IPS-NIHi11 (cell line): ENCODE measurements around the gene TJP1.

Experiments used
- DNase-seq: peaks from one replicate; pipeline ENCODE4 v3.0.0; 2012; ENCODE audit warnings: mixed read lengths, low spot score

The TJP1 gene

DNA sequence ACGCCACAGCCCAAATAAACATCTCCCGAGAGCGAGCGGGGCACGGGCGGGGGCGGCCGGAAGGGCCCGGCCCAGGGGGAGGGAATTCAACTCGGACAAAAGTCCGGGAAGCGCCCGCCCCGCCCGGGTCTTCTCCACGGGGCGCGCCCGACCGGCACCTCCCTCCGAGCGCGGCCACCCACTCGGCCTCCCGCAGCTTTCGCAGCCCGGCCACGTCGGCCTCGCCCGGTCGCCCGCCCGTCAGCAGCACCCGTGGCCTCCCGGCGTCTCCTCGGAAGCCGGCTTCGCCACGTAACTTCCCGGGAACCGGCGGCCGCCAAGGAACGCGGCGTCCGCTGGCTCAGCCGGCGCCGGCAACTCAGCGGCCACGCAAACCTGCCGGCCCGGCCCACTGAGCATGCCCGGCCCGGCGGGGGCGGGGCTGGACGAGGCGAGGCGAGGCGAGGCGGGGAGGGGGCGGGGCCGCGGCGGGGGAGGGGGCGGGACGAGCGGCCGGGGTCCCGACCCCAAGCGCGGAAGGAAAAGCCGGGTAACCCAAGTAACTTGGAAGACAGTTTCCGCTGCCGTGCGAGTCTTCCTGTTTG, at the start of gene TJP1:
TSS of gene TJP1 (minus strand) at position 369 of the 584 bp plus-strand sequence. CDS start 440 bp downstream, outside the sequence.
- DNase-seq, result peak; percentile 93

GRCh38 chr15:29871401-29871800, 49.1 kb upstream of the TJP1 start:
- no peak for DNase-seq

GRCh38 chr15:29870495-29871151, 48.4 kb upstream of the TJP1 start:
- no peak for DNase-seq

DNA sequence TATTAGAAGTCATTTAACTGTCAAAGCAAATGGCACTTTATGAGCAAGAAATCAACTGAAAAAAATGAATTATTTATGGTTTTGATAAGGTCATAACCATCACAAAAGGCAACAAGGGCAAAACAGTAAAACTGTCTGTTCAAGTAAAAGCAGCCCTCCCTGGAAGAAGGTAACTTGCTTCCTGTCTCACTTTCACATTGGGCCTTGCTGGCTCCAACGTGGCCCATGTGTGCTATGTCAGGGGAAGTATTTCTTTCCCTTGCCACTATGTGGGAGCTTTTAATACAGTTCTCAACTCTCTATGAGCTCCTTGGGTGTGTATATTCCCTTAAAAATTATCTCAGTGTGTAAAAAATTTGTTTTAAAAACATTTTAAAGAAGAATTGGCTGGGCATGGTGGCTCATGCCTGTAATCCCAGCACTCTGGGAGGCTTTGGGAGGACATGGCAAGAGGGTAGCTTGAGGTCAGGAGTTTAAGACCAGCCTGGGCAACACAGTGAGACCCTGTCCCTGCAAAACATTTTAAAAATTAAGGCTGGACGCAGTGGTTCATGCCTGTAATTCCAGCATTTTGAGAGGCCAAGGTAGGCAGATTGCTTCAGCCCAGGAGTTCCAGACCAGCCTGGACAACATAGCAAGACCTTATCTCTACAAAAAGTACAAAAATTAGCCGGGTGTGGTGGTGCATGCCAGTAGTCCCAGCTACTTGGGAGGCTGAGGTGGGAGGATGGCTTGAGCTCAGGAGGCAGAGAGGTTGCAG, 45.2 kb upstream of the TJP1 start:
- DNase-seq, result no peak

DNA sequence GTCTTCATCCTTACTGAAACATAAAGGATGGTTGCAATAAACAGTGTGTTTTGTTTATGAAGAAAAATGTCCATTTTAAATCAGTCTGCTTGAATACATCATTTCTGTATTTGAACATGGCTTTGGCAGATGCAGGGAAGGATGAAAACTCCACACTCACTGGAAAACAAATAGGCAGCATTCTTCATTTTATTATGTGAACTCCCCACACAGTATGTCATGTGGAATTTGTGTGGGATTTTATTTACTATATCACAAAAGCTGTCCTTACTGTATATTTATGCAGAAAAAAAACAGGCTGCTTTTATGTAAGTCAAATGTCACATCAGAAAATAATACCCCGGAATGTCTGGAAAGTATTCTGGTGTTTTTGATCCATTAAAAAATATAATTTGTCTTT, 44.1 kb upstream of the TJP1 start:
- no peak for DNase-seq

DNA sequence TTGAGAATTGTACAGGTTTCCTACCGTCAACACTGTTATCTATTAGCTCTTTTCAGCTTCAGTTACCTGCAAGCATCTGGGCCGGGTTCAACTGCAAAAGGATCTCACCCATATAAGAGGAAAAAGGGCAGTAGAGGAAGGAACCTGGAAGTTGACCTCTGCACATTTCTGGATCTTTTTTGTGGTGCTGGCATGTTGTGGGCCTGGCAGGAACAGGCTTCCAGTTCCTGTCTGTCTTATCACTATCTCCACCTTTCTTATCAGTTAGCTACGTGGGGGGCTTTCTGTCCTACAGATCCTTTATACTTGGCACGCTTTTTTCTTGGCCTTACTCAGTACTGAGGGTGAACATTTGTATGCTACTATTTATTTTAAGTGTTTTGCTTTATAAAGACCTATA, 42.2 kb upstream of the TJP1 start:
- no peak for DNase-seq

DNA sequence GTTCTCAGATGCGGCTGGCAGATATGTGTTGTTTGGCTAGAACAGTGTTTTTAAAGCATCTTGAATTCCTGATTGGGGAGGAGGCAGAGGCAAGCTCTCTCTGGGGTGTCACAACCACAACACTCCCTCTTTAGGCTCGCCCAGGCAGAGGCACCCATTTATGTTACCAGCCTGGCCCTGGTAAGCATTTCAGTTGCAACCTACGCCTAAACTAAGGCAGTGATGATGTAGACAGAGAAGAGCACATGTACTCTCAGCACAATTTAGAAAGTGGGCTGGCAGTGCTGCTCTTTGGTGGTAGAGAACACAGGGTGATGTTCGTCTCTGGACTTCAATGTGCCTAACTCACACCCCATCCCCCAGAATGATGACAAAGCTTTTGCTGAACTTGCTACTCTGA, 41.2 kb upstream of the TJP1 start:
- no peak for DNase-seq

DNA sequence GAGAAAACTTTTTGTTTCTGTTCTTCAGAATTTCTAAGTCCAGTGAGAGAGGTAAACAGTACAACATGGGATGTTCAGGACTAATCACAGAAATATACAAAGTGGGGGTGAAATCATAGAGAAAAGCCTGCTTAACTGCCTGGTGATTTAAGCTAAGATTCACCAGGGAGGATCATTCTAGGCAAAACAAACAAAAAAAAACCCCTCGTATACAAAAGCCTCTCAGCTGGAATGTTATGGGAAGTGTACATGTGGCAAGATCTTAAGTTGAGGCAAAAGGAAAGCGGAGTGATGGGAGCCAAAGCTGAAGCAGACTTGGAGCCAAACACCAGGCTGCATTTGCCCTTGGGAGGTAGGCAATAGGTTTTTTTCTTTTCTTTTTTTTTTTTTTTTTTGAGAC, 40.0 kb upstream of the TJP1 start:
- DNase-seq, result no peak

DNA sequence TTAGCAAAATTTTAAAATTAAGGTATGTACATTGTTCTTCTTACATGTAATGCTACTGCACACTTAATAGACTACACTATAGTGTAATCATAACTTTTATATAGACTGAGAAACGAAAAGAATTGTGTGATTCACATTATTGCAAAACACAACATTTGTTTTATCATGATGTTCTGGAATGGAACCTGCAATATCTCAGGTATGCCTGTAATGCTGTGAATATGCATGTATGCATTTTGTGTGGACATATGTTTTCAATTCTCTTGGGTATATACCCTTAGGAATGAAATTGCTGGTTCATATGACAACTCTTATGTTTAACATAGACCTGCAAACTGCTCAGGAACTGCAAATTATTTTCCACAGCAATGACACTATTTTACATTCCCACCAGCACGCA, 38.6 kb upstream of the TJP1 start:
- DNase-seq, result no peak

DNA sequence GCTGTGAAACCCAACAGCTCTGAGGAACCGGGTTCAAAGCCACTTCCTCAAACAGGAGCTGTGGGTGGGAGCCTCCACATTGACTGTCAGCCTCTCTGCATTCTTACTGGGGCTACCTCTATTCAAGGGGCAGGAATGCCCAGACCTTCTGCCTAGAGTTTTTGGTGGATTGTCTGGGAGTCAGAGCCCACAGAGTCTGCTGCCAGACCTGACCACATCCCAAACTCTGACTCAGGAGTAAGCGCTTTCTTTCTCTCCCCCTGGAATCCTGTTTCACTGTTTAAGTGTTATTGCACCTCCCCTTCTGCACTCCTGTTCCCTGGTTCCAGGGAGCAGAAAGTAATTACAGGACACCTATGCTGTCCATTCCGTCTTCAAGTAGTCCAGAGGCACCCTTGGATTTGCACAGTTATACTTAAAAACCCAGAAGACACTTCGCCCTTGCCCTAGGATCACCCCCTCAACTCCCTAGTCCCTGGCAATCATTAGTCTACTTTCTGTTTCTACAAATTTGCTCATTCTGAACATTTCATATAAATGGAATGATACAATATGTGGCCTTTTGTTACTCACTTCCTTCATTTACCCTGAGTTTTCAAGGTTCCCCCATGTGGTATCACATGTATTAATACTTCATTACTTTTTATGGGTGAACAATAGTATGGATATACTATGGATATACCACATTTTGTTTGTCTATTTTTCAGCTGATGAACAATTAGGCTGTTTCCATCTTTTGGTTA, 37.9 kb upstream of the TJP1 start:
- DNase-seq, result no peak

GRCh38 chr15:29859293-29859692, 37.0 kb upstream of the TJP1 start:
- DNase-seq, result no peak

GRCh38 chr15:29857221-29857789, 35.0 kb upstream of the TJP1 start:
- DNase-seq, result no peak

DNA sequence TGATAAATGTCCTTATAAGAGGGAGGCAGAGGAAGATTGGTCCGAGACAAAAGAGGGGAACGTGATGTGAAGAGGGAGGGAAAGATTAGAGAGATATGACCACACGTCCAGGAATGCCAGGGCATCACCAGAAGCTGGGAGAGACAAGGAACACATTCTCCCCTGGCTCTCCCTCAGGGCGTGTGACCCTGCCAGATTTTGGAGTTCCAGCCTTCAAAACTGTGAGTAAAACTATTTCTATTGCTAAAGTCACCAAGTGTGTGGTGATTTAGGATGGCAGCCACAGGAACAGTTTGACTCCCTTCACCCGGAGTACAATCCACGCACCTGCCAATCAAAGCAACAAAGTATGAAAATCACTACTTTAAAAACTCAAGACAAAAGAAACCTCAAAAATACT, 32.1 kb upstream of the TJP1 start:
- DNase-seq, result no peak

- DNase-seq, result no peak
Observed at GRCh38 chr15:29853211-29853987, 31.1 kb upstream of the TJP1 start.

DNA sequence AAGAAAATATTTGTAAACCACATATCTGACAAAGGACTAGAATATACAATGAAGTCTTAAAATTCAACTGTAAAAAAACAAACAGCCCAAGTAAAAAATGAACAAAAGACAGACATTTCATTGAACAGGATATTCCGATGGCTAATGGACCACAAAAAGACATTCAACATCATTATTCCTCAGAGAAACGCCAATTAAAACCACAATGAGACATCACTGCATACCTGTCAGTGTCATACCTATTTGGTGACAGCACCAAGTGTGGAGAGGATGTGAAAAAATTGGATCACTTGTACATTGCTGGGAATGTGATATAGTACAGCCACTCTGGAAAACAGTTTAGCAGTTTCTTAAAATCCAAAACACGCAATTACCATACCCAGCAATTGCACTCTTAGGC, 29.9 kb upstream of the TJP1 start:
- DNase-seq, result no peak

- no peak for DNase-seq
Observed at GRCh38 chr15:29849716-29850115, 27.4 kb upstream of the TJP1 start.

GRCh38 chr15:29849218-29849617, 26.9 kb upstream of the TJP1 start:
- no peak for DNase-seq

- no peak for DNase-seq
Observed at GRCh38 chr15:29844290-29844903, 22.1 kb upstream of the TJP1 start.

DNA sequence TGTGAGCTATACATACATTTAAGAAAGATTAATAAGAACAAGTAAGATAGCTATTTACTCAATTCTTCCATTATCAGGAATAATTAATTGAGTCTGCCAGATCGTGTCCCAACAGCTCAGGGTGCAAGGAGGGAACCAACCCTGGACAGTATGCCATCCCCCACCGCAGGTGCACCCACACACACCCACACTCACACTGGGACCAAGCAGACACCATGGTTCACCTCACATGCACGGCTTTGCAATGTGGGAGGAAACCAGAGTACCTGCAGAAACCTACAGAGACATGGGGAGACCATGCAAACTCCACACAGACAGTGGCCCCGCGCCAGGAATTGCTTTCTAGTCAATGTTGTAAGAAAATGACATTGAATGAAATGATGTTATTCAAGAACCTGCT, 20.0 kb upstream of the TJP1 start:
- DNase-seq, result no peak

DNA sequence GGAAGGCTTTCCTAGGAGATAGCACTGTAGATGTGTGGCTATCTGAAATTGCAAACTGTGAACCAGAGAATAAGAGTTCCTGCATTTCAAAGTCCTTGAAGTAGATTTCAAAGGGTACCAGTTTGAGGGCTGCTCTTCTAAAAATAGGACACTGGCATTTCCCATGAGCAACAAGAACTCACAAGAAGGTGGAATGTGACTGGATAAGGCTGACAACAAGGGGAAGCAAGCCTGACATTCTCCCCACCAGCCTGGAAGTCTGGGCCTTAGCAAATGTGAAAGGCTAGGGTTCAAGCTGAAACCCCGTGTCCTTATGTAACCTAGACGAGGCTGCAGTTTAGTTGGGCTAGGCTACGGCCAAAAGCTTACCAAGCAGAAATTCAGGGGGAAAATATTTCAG, 18.7 kb upstream of the TJP1 start:
- no peak for DNase-seq

GRCh38 chr15:29840054-29840453, 17.8 kb upstream of the TJP1 start:
- DNase-seq, result no peak
